HG03520 (cell line): ENCODE measurements around the gene MAP3K13.
A peak's percentile ranks its signal among the peaks of the same experiment; 100 is the strongest.

Source experiments
- ATAC-seq: cut with Tn5 transposase; IDR thresholded peaks from one replicate; pipeline ENCODE4 v1.9.1; 2021; ENCODE audit warnings: mild to moderate bottlenecking, moderate library complexity; ENCODE audit not compliant: unreplicated experiment

Gene MAP3K13

DNA sequence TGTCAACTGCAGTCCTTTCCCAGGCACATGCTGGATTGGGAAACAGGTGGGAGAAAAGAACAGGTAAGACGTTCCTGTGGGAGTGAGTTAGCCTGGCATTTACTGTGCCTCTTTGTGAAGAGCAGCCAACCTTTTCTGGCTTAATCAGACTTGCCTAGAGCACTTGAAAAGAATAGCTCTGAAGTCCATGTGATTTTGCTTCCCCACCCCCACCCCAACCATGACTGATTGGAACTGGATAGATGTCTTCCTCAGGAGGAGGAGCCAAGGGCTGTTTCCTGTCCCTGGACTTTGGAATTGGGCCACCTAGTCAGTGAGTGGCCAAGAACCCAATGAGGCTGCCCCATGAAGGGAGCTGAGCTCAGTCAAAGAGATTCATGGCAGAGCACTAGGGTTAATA lies 140.6 kb downstream of the MAP3K13 start:
- no peak for ATAC-seq

DNA sequence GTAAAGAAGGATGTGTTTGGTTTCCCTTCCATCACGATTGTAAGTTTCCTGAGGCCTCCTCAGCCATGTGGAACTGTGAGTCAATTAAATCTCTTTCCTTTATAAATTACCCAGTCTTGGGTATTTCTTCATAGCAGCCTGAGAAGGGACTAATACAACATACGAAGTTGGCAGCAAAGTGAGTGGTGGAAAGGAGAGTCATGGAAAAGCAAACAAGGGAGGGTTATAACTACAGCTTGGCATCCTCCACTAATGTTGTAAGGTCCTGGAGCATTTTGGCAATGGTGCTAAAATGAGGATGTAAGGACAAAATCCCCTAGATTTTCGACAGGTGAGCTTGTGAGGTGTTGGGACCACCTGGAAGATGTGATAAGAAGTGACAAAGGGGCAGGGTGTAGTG lies 141.7 kb downstream of the MAP3K13 start:
- no peak for ATAC-seq

DNA sequence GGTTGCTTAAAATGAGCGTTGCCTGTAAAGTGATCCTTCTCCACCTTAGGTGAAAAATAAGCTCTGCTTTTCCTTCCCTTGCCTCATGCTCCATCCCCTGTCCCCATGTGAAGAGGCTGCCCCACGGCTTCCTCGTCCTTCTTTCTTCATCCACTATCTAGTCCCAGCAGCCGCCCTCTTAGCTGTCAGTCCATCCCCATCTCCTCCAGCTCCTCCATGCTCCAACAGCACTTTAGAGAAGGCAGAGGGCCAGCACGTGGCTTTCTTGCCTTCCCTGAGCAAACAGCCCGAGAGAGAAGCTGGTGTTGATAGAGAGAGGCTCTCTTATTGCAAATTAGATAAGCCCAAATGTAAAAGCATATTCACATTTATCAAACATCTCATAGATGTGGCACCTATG lies 144.9 kb downstream of the MAP3K13 start:
- no peak for ATAC-seq

DNA sequence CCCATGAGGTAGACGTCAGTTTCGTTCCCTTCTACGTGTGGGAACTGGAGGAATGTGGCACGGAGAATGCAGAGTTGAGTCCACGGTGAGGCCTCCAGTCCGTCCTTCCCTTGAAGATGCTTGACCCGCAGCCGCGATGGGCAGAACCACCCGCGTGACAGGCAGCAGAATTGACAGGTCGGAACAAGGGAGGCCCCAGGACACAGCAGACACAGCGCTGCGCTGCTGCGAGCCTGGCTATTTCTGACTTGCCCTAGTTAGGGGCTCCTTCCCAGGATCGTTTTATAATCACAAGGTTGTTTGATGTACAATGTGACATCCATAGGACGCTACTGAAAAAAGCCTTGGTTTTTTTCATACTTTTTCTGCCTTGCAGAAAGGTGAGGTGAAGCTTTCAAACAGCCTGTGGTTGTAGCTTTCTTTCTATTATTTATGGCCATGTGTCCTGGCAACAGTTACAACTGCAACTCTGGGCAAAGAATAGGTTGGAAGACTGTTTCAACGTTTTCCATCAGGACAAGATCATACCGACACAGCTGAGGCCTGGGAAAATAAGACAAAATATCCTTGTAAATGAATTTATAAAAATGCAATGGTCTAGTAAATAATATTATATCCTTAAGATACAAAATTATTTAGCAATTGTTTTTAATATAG lies 145.5 kb downstream of the MAP3K13 start:
- ATAC-seq = no peak

DNA sequence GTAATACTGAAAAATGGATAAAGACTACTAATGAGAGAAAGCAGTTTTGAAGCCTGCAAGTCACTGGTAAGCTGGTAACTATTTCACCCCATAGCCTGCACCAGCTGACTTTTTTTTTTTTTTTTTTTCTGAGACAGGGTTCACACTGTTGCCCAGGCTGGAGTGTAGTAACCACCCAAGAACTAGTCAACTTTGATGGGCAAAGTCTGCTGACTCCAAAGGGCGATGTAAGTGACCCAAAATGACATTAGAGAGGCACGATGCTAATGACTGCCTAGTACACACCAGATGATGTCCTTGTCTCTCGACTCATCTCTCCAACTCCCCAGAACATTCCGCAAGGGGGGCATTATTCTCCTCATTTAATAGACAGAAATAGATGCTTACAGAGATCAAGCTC lies 148.8 kb downstream of the MAP3K13 start:
- ATAC-seq = no peak

DNA sequence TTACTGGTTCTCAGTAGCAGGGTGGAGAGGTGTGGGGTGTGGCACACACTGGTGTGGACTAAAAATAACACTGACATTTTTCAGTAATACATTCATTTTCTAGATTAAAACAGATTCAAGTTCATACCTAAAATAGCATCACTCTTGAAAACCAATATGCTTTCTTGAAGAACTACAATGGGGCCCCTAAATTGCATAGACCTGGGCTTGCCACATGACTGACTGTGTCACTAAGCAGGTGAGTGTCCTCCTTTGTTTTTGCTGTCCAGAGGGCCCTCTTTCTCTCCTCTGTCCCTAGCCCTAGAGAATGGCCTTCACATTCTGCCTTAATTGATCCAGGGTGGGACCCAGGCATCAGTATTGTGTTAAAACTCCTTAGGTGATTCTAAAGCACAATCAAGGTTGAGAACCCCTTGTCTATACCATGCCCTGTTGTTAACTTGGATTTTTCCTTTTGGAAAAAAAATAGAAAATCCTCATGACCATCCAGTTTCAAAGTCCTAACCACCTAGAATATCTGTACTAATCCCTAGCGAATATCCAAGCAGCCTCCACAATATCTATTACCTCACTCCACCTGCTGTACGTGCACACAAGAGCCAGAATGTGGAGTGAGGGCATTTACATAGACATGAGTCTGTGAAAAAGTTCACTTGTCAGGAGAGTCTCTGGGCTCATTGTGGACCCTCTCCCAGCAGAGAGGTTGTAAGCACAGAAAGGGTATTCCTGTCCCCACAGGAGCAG lies 154.6 kb downstream of the MAP3K13 start:
- no peak for ATAC-seq

DNA sequence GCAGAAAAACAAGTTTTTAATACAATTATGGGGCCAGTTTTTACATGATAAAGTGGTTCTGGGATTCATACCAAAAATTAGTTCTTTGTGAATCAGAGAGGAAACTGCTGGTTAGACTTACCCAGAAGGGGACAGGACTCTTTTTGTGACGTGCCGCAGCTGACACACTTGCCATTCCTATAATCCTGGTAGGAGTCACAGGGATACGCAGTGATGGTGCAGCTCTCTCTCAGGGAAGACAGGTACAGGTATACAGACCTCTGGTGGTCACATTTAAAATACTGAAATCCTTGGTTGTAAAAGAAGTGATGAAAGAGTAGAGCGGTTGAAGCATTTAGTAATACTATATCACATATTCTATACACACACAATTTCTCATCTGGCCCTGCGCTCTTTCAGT lies 156.1 kb downstream of the MAP3K13 start:
- no peak for ATAC-seq

DNA sequence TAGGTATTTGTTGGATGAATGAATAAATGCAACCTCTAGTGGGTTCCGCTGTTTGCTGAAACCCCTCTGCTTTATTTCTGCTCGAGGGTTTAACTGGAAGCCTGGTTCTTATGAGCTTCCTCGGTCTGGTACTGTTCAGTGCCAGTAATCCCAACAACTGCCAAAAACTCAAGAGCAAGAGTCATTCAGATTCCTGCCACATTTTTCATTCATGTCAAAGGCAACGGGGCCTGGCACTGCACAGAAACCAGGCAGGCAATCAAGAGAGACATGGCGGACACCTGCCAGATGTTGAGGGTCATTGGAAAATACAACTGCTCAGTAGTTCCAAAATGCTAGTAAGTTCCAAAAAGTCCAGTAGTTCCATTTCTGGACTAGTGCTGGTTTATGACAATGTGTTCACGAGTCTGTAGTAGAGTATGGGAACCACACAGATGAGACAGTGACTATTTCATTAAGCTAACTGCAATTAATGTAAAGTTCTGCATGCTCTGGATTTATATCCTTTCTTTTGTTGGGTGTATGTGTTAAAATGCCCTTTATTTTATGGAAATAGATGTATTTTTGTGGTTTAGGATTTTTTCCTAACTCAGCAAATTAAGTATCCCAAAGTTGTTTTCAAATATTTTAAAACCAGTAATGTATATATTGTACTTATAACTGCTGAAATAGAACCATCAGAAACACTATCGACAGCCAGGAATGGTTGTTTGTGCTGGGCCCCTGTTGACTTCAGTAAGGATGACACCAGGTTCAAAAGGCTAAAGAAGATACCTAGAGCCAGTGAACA lies 158.6 kb downstream of the MAP3K13 start:
- no peak for ATAC-seq

DNA sequence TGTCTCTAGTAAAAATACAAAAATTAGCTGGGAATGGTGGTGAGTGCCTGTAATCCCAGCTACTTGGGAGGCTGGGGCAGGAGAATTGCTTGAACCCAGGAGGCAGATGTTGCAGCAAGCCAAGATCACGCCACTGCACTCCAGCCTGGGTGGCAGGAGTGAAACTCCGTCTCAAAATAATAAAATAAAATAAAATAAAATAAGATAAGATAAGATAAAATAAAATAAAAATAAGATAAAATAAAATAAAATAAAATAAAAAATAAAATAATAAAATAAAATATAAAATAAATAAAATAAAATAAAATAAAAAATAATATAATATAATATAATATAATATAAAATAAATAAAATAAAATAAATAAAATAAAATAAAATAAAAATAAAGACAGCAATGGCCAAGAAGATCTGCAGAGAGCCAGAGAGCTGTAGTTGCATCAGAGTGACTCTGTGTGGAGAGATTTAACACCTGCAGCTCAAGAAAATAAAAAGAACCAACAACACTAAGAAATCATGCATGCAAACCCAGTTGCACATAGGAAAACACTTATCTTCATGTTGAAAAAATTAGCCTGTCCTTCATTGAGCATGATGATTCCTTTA lies 163.5 kb downstream of the MAP3K13 start:
- no peak for ATAC-seq

DNA sequence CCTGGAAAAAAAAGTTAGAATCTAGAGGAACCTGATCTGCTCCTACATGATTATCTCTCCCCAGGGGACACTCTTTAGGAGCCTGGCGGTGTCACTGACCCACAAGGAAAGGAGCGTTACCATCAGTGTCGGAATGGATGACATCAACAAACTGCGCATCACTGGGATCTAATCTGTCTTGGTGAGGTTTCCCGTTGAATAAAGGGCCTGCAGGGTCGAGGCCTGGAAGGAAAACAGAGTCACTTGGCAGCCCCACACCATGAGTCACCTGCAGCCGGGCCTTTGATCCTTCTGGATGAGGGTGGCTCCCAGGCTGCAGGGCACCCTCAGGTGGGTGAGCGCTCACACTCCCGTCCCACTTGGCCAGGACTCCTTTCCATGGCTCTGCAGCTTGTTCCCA lies 164.4 kb downstream of the MAP3K13 start:
- no peak for ATAC-seq

DNA sequence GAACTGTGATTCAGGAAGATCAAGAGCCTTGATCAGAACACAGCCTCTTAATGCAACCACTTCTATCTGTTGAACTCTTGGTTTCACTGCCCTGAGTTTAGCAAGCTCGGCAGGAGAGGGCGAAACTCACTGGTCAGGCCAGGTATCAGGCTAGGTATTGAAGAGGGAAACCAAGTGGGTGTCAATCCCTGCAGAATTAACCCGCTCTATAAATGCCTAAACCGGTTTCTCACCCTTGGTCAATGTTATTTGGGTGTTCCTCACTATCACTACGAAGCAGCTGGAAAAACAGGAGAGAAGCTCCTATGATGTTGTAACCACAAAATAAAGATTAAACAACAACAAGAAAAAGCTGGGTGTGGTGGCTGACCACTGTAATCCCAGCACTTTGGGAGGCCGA lies 165.6 kb downstream of the MAP3K13 start:
- ATAC-seq = no peak

DNA sequence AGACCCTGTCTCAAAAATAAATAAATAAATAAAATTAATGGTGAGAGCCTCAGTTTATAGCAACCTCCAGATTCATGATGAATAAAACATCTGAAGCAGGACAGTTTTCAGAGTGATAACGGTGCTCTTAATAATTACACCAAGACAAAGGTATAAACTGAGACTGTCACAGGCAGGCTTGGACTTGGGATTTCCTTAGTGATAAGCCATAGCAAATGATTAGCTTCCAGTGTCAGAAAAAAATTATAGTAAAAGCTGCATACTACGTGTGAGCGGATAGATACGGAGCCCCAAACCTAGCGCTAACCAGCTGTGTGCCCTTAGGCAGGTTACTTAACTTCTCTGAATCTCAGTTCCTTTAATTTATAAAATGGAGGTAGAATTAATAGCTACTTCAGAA lies 167.9 kb downstream of the MAP3K13 start:
- ATAC-seq = no peak

DNA sequence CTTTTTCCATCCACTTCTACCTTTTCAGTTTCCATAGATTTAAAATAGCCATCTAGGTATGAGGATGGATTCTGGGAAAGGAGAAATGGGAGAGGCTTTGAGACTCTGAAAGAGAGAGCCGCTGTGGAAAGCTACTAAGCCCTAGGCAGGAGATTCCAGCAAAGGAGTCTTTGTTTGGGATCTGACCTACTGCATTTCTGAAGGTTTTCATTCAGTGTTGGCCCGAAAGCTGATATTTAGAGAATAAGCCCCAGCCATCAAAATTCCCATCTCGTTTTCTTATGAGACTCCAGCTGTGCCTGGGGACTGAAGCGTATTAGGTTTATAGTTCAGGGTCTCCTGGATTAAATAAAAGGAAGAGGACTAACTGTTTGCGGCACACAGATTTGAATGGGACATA lies 170.0 kb downstream of the MAP3K13 start:
- no peak for ATAC-seq

DNA sequence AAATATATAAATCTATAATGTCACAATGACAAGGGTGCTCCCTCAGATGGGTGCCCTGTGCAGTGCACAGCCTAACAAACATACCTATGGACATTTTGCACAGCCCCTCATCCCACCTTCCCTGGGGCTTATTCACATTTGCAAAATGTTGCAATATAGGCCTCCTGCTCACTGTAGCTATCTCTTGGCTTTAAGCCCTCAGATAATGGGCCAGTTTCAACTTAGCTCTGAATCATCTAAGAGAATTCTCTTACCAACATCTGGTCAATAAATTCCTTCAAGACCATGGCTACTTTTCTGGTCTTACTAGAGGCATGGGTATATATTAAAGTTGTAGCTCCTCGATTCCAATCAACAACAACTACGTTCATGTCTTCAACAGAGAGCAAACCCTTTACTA lies 171.6 kb downstream of the MAP3K13 start:
- ATAC-seq = no peak

DNA sequence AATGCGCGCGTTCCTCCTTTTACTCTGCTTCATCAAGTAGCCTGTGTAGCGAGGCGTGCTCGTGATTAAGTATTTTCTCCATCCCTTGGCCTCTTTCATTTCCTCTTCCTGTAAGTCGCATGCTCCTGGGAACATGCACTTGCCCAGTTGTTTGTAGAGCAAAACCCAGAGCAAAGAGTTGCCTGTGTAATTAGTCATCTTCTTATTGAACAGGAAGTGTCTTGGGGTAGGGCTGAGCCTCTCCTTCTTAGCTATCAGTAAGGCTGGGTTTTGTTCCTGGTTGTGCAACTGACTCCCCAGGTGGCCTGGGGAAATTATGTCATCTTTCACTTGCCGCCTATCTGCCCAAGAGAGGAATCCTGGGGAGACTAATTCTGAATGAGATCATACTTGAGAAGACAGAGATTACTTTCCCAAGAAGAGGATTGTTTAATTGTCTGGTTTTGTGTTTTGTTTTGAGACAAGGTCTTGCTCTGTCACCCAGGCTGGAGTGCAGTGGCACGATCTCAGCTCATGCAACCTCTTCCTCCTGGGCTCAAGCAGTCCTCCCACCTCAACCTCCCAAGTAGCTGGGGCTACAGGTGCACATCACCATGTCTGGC lies 174.5 kb downstream of the MAP3K13 start:
- ATAC-seq = peak; percentile 98
